22Rv1 (cell line): ENCODE data around the gene MOV10L1.

Experiments used
- H3K27ac ChIP-seq: fragments of 450-650 bp; 2 replicates; pipeline ENCODE4 v1.5.1; 2017
- ZFX ChIP-seq: fragments of 450-650 bp; IDR thresholded peaks from 2 replicates; pipeline ENCODE4 v1.6.1; 2017; ENCODE audit warnings: antibody characterized with exemption, borderline replicate concordance
- TF ChIP-seq, protein P1 (sequence below): fragments of 450-650 bp; IDR thresholded peaks from 2 replicates; pipeline ENCODE4 v1.5.1; 2017; ENCODE audit warnings: mild to moderate bottlenecking

Gene MOV10L1

DNA sequence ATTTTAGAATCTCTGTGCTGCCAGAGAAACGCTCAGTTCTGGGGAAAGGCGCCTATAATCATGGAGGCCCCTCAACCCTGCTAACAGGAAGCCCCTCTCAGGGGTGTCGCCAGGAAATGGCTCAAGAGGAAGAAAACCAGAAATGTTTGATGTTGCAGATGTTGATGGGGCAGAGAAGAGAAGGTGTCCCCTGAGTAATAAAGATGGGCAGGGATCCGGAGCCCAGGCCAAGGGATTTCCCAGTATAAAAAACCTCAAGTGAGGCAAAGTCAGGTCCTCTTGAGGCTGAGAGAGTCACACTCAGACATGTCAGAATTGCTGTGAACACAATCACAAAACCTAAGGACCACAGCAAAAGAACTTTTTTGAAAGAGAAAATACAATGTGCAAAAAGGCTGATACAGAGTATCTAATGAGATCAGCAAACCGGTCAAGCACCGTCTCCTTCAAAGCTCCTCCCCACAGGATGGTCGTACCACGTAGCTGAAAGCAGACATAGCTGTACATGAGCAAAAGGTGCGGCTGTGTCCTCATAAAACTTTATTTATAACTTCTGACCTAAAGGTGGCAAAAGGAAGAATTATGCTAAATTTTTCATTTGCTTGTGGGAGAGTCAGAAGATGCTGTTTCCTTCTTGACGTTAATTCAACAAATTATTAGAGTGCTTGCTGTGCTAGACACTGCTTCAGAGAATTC lies 12.2 kb downstream of the MOV10L1 start:
- no peak for TF ChIP-seq ZFX
- TF ChIP-seq, protein P1, sequence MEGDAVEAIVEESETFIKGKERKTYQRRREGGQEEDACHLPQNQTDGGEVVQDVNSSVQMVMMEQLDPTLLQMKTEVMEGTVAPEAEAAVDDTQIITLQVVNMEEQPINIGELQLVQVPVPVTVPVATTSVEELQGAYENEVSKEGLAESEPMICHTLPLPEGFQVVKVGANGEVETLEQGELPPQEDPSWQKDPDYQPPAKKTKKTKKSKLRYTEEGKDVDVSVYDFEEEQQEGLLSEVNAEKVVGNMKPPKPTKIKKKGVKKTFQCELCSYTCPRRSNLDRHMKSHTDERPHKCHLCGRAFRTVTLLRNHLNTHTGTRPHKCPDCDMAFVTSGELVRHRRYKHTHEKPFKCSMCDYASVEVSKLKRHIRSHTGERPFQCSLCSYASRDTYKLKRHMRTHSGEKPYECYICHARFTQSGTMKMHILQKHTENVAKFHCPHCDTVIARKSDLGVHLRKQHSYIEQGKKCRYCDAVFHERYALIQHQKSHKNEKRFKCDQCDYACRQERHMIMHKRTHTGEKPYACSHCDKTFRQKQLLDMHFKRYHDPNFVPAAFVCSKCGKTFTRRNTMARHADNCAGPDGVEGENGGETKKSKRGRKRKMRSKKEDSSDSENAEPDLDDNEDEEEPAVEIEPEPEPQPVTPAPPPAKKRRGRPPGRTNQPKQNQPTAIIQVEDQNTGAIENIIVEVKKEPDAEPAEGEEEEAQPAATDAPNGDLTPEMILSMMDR = no peak
- H3K27ac ChIP-seq = no peak overlapping the region

DNA sequence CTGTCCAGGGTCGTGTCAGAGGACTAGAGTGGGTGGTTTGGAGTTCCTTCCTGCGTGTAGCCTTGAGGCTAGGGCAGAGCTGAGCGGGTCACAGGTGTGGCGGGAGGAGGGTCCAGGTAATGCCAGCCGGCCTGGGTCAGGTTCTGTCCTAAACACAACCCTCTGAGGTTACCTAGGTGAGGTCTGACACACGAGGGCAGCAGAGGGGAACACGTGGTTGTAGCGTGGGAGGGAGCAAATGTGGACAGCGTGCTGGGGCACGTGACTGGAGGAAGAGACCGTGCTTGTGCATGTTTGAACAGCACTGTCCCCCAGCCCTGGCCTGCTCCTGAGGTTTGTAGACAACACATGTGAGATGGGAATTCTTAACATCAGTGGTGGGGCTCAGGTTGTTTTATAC lies 13.1 kb downstream of the MOV10L1 start:
- TF ChIP-seq, protein P1 = no peak
- TF ChIP-seq ZFX = no peak
- H3K27ac ChIP-seq = no peak overlapping the region

DNA sequence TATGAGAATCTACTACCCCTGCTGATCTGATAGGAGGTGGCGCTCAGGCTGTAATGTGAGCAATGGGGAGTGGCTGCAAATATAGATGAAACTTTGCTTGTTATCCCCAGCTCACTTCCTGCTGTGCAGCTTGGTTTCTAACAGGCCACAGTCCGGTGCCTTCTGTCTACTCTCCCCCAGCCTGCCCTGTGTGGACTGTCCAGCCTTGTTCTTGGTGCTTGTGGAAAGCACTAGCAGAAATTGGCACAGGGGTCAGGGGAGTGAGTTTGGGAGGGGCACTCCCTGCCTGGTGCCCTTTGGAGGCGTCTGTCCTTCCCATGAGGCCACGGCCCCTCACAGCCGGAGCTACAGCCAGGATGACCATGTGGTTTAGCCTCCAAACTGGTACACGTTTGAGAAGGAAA lies 14.3 kb downstream of the MOV10L1 start:
- no peak for TF ChIP-seq ZFX
- TF ChIP-seq, protein P1 = no peak
- H3K27ac ChIP-seq = no peak overlapping the region

DNA sequence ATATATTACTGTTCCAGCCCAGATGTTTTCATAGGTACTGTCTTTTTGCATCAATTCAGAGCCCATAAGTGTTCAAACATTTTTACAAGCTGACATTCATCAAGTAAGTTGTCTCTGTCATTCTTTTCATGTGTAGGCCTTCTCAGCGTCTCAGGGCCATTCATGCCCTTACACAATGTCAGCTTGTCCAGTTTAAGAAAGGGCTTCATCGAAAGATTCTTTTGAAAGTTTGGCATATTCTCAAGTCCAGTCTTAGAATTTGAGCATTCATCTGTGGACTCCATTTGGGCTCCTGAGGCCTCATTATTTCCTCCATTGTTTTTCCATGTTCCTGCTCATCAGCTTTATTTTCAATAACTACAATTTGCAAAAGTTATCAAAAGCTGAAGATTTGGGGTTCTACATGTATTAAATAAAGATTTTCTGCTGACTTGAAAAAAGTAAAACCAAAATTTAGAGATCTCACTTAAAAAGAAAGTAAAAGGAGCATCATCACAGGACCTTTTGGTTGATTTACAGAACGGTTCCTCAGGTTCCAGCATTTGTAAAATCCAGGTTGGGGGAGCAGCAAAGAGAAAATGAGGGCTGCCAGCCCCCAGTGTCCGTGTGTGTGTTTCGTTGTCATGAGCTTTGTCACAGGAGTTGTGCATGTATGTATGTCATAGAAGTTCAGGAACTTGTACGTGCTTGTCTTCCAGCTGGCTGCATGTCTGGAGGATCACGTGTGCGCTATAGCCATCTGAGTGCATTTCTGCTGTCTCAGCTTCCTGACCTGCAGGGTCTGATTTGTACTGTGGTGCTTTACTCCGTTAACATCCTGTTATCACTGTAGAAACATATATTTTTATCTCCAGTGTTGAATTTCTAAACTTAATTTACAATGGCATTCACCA lies 15.6 kb downstream of the MOV10L1 start:
- H3K27ac ChIP-seq = no peak overlapping the region
- TF ChIP-seq, protein P1 = no peak
- TF ChIP-seq ZFX = no peak

DNA sequence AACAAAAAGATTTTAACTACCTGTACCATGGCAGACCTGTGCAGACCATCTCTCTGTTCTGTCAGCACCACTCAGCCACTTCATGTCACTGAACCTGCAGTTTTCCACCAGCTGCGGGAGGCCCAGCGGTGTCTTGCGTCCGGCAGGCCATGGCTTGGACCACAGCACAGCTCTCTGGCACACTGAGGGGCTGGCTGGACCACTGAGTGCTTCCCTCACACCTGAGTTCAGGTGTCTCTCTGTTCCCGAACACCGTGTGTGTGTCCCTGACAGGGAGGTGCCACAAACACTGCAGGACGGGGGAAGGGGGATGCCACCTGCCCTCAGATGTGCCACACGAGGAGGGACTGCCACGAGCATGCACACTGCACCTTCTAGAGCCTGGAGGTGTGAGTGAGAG lies 17.7 kb downstream of the MOV10L1 start:
- no peak overlapping the region for H3K27ac ChIP-seq
- no peak for TF ChIP-seq ZFX
- TF ChIP-seq, protein P1 = no peak

DNA sequence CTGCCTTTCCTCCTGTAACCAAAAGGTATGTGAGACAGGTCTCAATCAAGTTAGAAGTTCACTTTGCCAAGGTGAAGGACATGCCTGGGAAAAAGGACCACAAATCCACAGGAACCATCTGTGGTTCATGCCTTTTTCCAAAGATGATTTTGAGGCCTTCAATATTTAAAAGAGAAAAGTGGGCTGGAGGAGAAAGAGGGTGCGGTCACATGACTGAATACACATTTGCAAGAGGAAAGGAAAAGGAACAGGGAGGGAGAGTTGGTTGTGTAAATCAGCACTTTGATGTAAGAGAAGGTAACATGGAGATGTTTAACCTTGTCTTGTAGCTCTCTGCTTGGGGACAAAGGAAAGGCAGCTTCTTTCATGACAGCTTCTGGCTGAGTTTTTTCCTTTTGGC lies 21.2 kb downstream of the MOV10L1 start:
- TF ChIP-seq, protein P1 = no peak
- no peak for TF ChIP-seq ZFX
- no peak overlapping the region for H3K27ac ChIP-seq
